ENCODE data around the gene NUP210.

- TF ChIP-seq GATA2 (IDR thresholded peaks at IDR 0.05; ENCODE audit: low read depth, low read length), result no peak
- no peak for TF ChIP-seq GATA3 (IDR thresholded peaks at IDR 0.05; ENCODE audit: low read depth, low read length)
Observed at GRCh38 chr3:13397316-13397715, 22.8 kb downstream of the NUP210 start.
